ENCODE results near the gene TRAPPC14.

- no peak for TF ChIP-seq CTCF (IDR thresholded peaks at IDR 0.05)
- no peak for TF ChIP-seq EP300 (IDR thresholded peaks at IDR 0.05)
These were observed 43.5 kb downstream of the TRAPPC14 start for GRCh38 chr7:100115026-100115425.

Data from sigmoid colon (tissue), 4 donors.